Choroid plexus epithelial cell (primary cell): ENCODE results near the gene NIFK.
A peak's percentile ranks its signal among the peaks of the same experiment; 100 is the strongest.

Source experiments
- DNase-seq: peaks from one replicate; pipeline ENCODE4 v3.0.0-alpha.2; 2010; ENCODE audit warnings: low read depth
- H3K4me3 ChIP-seq: 2 replicates; pipeline ENCODE4 v1.5.1; 2011; ENCODE audit warnings: low read depth, mild to moderate bottlenecking, control low read depth, low read length, moderate library complexity
- TF ChIP-seq, protein P1 (sequence below): conservative IDR thresholded peaks from 2 replicates; pipeline ENCODE4 v1.5.1; 2011; ENCODE audit warnings: low read depth, mild to moderate bottlenecking, control low read depth, inconsistent platforms, low read length, moderate library complexity

Gene NIFK

GRCh38 chr2:121731366-121731765 is 5.3 kb downstream of the NIFK start:
- no peak overlapping the region for H3K4me3 ChIP-seq
- TF ChIP-seq, protein P1, sequence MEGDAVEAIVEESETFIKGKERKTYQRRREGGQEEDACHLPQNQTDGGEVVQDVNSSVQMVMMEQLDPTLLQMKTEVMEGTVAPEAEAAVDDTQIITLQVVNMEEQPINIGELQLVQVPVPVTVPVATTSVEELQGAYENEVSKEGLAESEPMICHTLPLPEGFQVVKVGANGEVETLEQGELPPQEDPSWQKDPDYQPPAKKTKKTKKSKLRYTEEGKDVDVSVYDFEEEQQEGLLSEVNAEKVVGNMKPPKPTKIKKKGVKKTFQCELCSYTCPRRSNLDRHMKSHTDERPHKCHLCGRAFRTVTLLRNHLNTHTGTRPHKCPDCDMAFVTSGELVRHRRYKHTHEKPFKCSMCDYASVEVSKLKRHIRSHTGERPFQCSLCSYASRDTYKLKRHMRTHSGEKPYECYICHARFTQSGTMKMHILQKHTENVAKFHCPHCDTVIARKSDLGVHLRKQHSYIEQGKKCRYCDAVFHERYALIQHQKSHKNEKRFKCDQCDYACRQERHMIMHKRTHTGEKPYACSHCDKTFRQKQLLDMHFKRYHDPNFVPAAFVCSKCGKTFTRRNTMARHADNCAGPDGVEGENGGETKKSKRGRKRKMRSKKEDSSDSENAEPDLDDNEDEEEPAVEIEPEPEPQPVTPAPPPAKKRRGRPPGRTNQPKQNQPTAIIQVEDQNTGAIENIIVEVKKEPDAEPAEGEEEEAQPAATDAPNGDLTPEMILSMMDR: no peak
- DNase-seq: no peak

GRCh38 chr2:121727950-121728349 is 8.7 kb downstream of the NIFK start:
- no peak overlapping the region for H3K4me3 ChIP-seq
- TF ChIP-seq, protein P1: no peak
- DNase-seq: no peak

- TF ChIP-seq, protein P1: no peak
- DNase-seq: no peak
- no peak overlapping the region for H3K4me3 ChIP-seq
Observed at GRCh38 chr2:121727332-121727731, 9.3 kb downstream of the NIFK start.

DNA sequence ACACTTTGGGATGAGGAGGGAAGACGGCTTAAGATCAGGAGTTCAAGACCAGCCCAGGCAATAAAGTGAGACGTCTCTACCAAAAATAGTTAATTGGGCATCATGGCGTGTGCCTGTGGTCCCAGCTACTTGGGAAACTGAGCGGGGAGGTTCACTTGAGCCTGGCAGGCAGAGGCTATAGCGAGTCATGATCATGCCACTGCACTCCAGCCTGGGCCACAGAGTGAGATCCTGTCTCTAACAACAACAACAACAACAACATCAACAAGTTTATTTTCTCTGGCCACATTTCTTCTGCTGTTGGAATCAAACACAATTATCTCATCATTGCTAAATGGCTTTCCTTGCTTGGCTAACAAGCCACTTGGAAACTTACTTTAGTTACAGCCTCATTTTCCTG is 13.4 kb downstream of the NIFK start:
- TF ChIP-seq, protein P1: no peak
- H3K4me3 ChIP-seq: no peak overlapping the region
- DNase-seq: no peak

DNA sequence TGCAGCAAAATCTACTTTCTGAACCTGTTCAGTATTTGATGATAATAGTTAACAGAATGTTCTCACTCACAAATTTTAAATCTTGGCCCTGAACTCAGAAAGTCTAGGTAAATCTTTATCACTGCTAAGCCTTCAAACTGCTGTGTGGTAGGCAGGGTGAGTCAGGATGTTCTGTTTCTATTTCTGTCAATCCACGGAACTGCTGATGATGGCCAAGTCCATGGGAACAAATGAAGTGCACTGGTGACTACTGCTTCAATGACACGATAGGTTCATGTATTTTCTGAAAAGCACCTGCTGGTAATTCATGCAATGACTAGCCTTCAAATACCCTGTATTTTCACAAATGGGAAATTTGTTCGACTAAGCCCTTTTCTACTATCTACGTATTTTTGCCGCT is 14.2 kb downstream of the NIFK start:
- DNase-seq: peak; percentile 78
- no peak overlapping the region for H3K4me3 ChIP-seq
- TF ChIP-seq, protein P1: no peak

DNA sequence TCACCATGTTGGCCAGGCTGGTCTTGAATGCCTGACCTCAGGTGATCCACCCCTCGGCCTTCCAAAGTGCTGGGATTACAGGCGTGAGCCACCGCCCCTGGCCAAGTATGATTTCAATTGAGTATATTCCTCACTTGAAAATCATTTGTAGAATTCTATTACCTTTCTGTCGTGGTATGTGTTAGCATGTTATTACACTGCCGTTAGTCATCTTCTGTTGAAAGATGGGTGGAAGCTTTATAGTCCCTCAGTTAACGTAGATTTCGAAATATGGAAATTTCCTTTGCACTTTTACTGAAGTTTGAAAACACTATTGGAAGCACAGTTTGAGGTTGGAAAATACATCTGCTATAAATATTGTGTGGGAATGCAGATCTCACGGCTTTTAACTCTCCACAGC is 14.7 kb downstream of the NIFK start:
- DNase-seq: peak; percentile 85

DNA sequence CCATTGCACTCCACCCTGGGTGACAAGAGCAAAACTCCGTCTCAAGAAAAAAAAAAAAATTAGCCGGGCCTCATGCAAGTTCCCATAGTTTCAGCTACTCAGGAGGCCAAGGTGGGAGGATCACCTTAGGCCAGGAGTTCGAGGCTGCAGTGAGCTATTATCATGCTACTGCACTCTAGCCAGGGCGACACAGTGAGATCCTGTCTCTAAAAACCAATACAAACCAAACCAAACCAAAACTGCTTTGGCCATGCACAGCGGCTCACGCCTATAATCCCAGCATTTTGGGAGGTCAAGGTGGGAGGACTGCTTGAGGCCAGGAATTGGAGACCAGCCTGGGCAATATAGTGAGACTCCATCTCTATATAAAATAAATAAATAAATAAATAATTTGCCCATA is 19.1 kb downstream of the NIFK start:
- no peak overlapping the region for H3K4me3 ChIP-seq
- DNase-seq: no peak
- TF ChIP-seq, protein P1: no peak

More for the DNA sequence above, 14.7 kb downstream of the NIFK start:
- no peak overlapping the region for H3K4me3 ChIP-seq
- TF ChIP-seq, protein P1: no peak
